ENCODE measurements around the gene KLF17. TPM values are rescaled to one million over a fixed set of nuclear protein-coding genes. Genes with fewer than 3 reads are reported as not detected.
"Not testable (repeated sequence)": the region's sequence is repeated elsewhere in the genome, so short reads cannot be mapped to it uniquely, and the experiment has no call there.

The KLF17 gene
- total and polyA plus RNA-seq, 9 donors: 0.08 to 0.32 (median 0.11) TPM; not detected in 3

DNA sequence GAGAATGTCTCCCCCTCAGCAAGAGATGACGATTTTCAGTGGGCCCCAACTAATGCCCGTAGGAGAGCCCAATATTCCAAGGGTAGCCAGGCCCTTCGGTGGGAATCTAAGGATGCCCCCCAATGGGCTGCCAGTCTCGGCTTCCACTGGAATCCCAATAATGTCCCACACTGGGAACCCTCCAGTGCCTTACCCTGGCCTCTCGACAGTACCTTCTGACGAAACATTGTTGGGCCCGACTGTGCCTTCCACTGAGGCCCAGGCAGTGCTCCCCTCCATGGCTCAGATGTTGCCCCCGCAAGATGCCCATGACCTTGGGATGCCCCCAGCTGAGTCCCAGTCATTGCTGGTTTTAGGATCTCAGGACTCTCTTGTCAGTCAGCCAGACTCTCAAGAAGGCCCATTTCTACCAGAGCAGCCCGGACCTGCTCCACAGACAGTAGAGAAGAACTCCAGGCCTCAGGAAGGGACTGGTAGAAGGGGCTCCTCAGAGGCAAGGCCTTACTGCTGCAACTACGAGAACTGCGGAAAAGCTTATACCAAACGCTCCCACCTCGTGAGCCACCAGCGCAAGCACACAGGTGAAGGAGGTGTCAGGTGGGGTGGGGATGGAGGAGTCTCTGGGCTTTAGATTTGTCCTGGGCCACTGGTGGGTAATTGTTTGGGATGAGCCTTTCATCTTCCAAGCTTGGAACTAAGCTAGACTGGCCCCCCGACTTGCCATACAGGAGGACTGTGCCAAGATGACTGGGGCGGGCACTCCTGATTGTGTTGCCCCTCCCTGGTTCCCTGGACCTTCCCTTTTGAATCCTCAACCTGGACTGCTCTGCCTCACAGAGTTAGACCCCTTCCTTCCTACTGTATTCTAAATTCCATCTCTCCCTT is 11.2 kb downstream of the KLF17 start:
- WGBS (ENCODE audit: insufficient coverage): 86% methylated on average over 16 of the region's 16 CpGs
- DNase-seq: no peak
- no peaks in the 10 kb centered on the region for H3K9me3 ChIP-seq (replicated peaks; ENCODE audit: control insufficient read depth, low read depth, low read length)
- no peaks in the 10 kb centered on the region for H3K4me1 ChIP-seq (ENCODE audit: control insufficient read depth, insufficient read depth, low read length)
- H3K4me3 ChIP-seq (ENCODE audit: low read length): no peak overlapping the region
- peaks cover 2% of the 10 kb centered on the region for H3K27me3 ChIP-seq (ENCODE audit: control insufficient read depth, insufficient read depth, low read length)
- H3K36me3 ChIP-seq (ENCODE audit: control insufficient read depth, insufficient read depth, low read length): no peaks in the 10 kb centered on the region
- no peak overlapping the region for H3K27ac ChIP-seq (ENCODE audit: low read length)

DNA sequence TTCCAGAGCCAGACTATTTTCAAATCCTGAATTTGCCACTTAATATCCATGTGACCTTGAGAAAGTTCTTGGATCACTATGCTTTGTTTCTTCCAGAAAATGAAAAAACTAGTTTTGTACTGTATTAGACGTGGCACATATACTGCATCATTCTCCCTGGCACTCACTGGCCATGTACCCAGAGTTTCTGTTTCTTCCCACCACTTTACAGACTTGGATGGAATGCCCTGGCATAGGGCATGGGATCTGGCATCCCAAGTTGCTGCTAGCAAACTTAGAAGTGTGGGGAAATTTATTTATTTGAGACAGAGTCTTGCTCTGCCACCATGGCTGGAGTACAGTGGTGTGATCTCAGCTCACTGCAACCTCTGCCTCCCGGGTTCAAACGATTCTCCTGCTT is 12.8 kb downstream of the KLF17 start:
- no peaks in the 10 kb centered on the region for H3K4me1 ChIP-seq (ENCODE audit: control insufficient read depth, insufficient read depth, low read length)
- no peaks in the 10 kb centered on the region for H3K36me3 ChIP-seq (ENCODE audit: control insufficient read depth, insufficient read depth, low read length)
- H3K27me3 ChIP-seq (ENCODE audit: control insufficient read depth, insufficient read depth, low read length): peaks cover 1% of the 10 kb centered on the region
- no peak for DNase-seq
- H3K27ac ChIP-seq (ENCODE audit: low read length): no peak overlapping the region
- no peak overlapping the region for H3K4me3 ChIP-seq (ENCODE audit: low read length)
- 93% methylated on average over 3 of the region's 3 CpGs for WGBS (ENCODE audit: insufficient coverage)
- no peaks in the 10 kb centered on the region for H3K9me3 ChIP-seq (replicated peaks; ENCODE audit: control insufficient read depth, low read depth, low read length)

- no peaks in the 10 kb centered on the region for H3K36me3 ChIP-seq (ENCODE audit: control insufficient read depth, insufficient read depth, low read length)
- WGBS (ENCODE audit: insufficient coverage): 91% methylated on average over 14 of the region's 19 CpGs
- H3K27ac ChIP-seq (ENCODE audit: low read length): no peak overlapping the region
- no peaks in the 10 kb centered on the region for H3K9me3 ChIP-seq (replicated peaks; ENCODE audit: control insufficient read depth, low read depth, low read length)
- no peaks in the 10 kb centered on the region for H3K4me1 ChIP-seq (ENCODE audit: control insufficient read depth, insufficient read depth, low read length)
- no peak for DNase-seq
- peaks cover 3% of the 10 kb centered on the region for H3K27me3 ChIP-seq (ENCODE audit: control insufficient read depth, insufficient read depth, low read length)
- no peak overlapping the region for H3K4me3 ChIP-seq (ENCODE audit: low read length)
Measured at GRCh38 chr1:44134071-44134920, 15.7 kb downstream of the KLF17 start.

DNA sequence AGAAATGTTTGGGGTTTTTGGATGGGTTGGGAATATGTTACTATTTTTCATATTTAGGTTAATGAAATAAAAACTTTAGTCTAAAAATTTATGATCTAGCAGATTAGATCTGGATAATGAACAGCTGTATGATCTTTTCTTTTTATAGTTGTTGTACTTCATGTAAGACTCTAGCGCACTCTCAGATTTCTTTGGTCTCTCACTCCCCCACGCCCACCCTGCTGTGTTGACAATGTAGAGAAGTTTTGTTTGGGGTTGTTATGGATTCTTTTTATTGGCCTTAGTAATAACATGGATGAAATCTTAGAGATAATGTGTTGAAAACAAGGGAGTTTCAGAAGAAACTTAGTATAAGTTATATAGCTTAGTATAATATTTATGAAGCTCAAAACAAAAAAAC is 17.3 kb downstream of the KLF17 start:
- Histone ChIP-seq H3K4me1 (ENCODE audit: control insufficient read depth, insufficient read depth, low read length) (no peaks in the 10 kb centered on the region), H3K36me3 (ENCODE audit: control insufficient read depth, insufficient read depth, low read length) (no peaks in the 10 kb centered on the region), H3K27ac (ENCODE audit: low read length) (no peak overlapping the region), H3K27me3 (ENCODE audit: control insufficient read depth, insufficient read depth, low read length) (peaks cover 3% of the 10 kb centered on the region), H3K4me3 (ENCODE audit: low read length) (no peak overlapping the region), H3K9me3 (replicated peaks; ENCODE audit: control insufficient read depth, low read depth, low read length) (no peaks in the 10 kb centered on the region)
- WGBS (ENCODE audit: insufficient coverage): no CpG with 5 or more reads among the region's 2 CpGs
- DNase-seq: no peak

DNA sequence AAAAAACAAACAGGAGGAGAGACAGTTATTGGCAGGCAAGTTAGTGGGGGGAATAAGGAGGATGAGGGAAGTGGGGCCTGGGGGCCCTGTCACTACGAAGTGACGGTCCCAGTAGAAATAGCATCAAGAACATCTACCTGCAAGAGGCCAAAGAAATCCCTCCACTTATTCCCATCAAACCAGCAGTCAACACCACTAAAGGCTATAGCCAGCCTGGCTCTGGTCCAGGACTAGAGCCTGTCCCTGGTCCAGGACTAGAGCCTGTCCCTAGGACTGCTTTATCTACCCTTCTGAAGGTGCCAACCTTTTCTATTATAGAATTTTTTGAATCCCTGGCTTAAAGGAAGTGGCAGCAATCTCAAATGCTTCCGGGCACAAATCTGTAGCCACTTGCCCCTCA is 19.6 kb downstream of the KLF17 start:
- peaks cover 3% of the 10 kb centered on the region for H3K27me3 ChIP-seq (ENCODE audit: control insufficient read depth, insufficient read depth, low read length)
- no peaks in the 10 kb centered on the region for H3K36me3 ChIP-seq (ENCODE audit: control insufficient read depth, insufficient read depth, low read length)
- H3K4me1 ChIP-seq (ENCODE audit: control insufficient read depth, insufficient read depth, low read length): no peaks in the 10 kb centered on the region
- 100% methylated on average over 3 of the region's 3 CpGs for WGBS (ENCODE audit: insufficient coverage)
- no peak overlapping the region for H3K4me3 ChIP-seq (ENCODE audit: low read length)
- no peak overlapping the region for H3K27ac ChIP-seq (ENCODE audit: low read length)
- DNase-seq: no peak
- no peaks in the 10 kb centered on the region for H3K9me3 ChIP-seq (replicated peaks; ENCODE audit: control insufficient read depth, low read depth, low read length)

GRCh38 chr1:44139565-44139964 is 20.9 kb downstream of the KLF17 start:
- not testable (repeated sequence) for DNase-seq; H3K9me3 ChIP-seq (replicated peaks; ENCODE audit: control insufficient read depth, low read depth, low read length); H3K27ac ChIP-seq (ENCODE audit: low read length); H3K4me1 ChIP-seq (ENCODE audit: control insufficient read depth, insufficient read depth, low read length); H3K27me3 ChIP-seq (ENCODE audit: control insufficient read depth, insufficient read depth, low read length); H3K4me3 ChIP-seq (ENCODE audit: low read length); H3K36me3 ChIP-seq (ENCODE audit: control insufficient read depth, insufficient read depth, low read length)
- WGBS (ENCODE audit: insufficient coverage): 93% methylated on average over 3 of the region's 8 CpGs

DNA sequence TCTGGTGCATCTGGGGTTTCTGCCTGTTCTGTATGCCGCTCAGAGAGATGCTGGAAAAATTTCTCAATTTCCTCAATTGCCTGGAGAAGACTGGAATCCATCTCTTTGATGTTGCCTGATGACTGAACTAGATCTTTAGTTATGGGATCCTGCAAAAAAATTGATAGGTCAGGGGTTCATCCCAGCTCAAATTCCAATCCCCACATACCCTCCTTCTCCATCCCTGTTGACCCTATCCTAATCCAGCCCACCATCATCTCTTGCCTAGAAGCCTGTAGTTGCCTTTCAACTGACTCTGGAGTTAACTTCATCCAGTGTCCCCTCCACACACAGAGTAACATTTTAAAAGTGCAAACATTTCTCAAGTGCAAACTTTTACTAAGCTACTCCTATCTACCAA is 22.9 kb downstream of the KLF17 start, which contains the start of gene KLF18:
KLF18 (minus strand) TSS at position 101 of the 400 bp plus-strand sequence; CDS start at position 101, 0 bp downstream.
- Histone ChIP-seq H3K4me1 (ENCODE audit: control insufficient read depth, insufficient read depth, low read length) (no peaks in the 10 kb centered on the region), H3K4me3 (ENCODE audit: low read length) (no peak within 1 kb of the TSS), H3K9me3 (replicated peaks; ENCODE audit: control insufficient read depth, low read depth, low read length) (peaks cover 10% of the 10 kb centered on the region), H3K27ac (ENCODE audit: low read length) (no peak within 1 kb of the TSS), H3K27me3 (ENCODE audit: control insufficient read depth, insufficient read depth, low read length) (peaks cover under 1% of the 10 kb centered on the region), H3K36me3 (ENCODE audit: control insufficient read depth, insufficient read depth, low read length) (no peaks in the 10 kb centered on the region)
- WGBS (ENCODE audit: insufficient coverage): no CpG with 5 or more reads among the region's 1 CpG
- DNase-seq: no peak

- Histone ChIP-seq H3K27me3 (ENCODE audit: control insufficient read depth, insufficient read depth, low read length) (peaks cover 3% of the 10 kb centered on the region), H3K4me3 (ENCODE audit: low read length) (no peak overlapping the region), H3K9me3 (replicated peaks; ENCODE audit: control insufficient read depth, low read depth, low read length) (peaks cover 10% of the 10 kb centered on the region), H3K27ac (ENCODE audit: low read length) (no peak overlapping the region), H3K36me3 (ENCODE audit: control insufficient read depth, insufficient read depth, low read length) (no peaks in the 10 kb centered on the region), H3K4me1 (ENCODE audit: control insufficient read depth, insufficient read depth, low read length) (no peaks in the 10 kb centered on the region)
- WGBS (ENCODE audit: insufficient coverage): no CpG with 5 or more reads among the region's 2 CpGs
- DNase-seq: no peak
Measured at GRCh38 chr1:44144962-44145756, 26.5 kb downstream of the KLF17 start.

GRCh38 chr1:44146536-44147361 is 28.1 kb downstream of the KLF17 start:
- no peak for DNase-seq
- Histone ChIP-seq H3K27ac (ENCODE audit: low read length) (no peak overlapping the region), H3K36me3 (ENCODE audit: control insufficient read depth, insufficient read depth, low read length) (no peaks in the 10 kb centered on the region), H3K4me1 (ENCODE audit: control insufficient read depth, insufficient read depth, low read length) (no peaks in the 10 kb centered on the region), H3K9me3 (replicated peaks; ENCODE audit: control insufficient read depth, low read depth, low read length) (peaks cover 10% of the 10 kb centered on the region), H3K4me3 (ENCODE audit: low read length) (no peak overlapping the region), H3K27me3 (ENCODE audit: control insufficient read depth, insufficient read depth, low read length) (peaks cover 4% of the 10 kb centered on the region)
- WGBS (ENCODE audit: insufficient coverage): 88% methylated on average over 24 of the region's 28 CpGs

Measured in muscle of leg (tissue), 11 donors.